ENCODE results near the gene TSHZ2.

The TSHZ2 gene

GRCh38 chr20:53161073-53161472, 188.9 kb downstream of the TSHZ2 start:
- H3K4me3 Mint-ChIP-seq, result no peak overlapping the region

DNA sequence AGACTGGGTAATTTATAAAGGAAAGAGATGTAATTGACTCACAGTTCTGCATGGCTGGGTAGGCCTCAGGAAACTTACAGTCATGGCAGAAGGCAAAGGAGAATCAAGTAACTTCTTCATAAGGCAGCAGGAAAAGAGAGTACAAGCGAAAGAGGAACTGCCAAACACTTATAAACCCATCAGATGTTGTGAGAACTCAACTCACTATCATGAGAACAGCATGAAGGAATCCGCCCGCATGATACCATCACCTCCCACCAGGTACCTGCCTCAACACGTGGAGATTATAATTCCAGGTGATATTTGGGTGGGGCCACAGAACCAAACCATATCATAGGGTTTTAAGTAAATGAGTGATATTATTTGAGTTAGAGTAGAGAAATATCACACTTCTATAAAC, 189.3 kb downstream of the TSHZ2 start:
- Mint-ChIP-seq H3K27ac (no peak overlapping the region), H3K9me3 (no peaks in the 10 kb centered on the region), H3K36me3 (ENCODE audit: low read depth) (no peaks in the 10 kb centered on the region), H3K4me1 (peaks cover 14% of the 10 kb centered on the region), H3K4me3 (no peak overlapping the region), H3K27me3 (peaks cover 1% of the 10 kb centered on the region)
- ATAC-seq (no peak), DNase-seq (no peak)

More at GRCh38 chr20:53161073-53161472, 188.9 kb downstream of the TSHZ2 start:
- ATAC-seq (no peak), DNase-seq (no peak)
- Mint-ChIP-seq H3K36me3 (ENCODE audit: low read depth) (no peaks in the 10 kb centered on the region), H3K27me3 (peaks cover 1% of the 10 kb centered on the region), H3K27ac (no peak overlapping the region), H3K4me1 (peaks cover 14% of the 10 kb centered on the region), H3K9me3 (no peaks in the 10 kb centered on the region)

GRCh38 chr20:53162251-53162835, 190.2 kb downstream of the TSHZ2 start:
- ATAC-seq (no peak), DNase-seq (no peak)
- H3K36me3 Mint-ChIP-seq (ENCODE audit: low read depth), result no peaks in the 10 kb centered on the region
- peaks cover 14% of the 10 kb centered on the region for H3K4me1 Mint-ChIP-seq
- H3K4me3 Mint-ChIP-seq, result no peak overlapping the region
- no peak overlapping the region for H3K27ac Mint-ChIP-seq
- peaks cover 1% of the 10 kb centered on the region for H3K27me3 Mint-ChIP-seq
- no peaks in the 10 kb centered on the region for H3K9me3 Mint-ChIP-seq

DNA sequence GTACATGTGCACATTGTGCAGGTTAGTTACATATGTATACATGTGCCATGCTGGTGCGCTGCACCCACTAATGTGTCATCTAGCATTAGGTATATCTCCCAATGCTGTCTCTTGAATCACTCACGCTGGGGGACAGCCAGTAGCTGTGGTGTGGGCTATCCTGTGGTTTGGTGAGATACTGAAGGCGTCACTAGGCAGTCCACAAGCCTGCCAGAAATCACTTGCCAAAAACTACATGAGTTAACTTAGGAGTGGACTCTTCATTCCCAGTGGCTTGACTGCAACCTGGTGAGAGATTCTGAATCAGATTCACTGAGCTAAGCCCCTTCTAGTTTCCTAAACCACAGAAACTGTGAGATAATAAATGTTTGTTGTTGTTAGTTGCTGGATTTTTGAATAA, 191.3 kb downstream of the TSHZ2 start:
- DNase-seq, result no peak

GRCh38 chr20:53164072-53164471, 191.9 kb downstream of the TSHZ2 start:
- Mint-ChIP-seq H3K4me1 (peaks cover 8% of the 10 kb centered on the region), H3K27me3 (peaks cover 1% of the 10 kb centered on the region), H3K27ac (no peak overlapping the region), H3K9me3 (no peaks in the 10 kb centered on the region), H3K36me3 (ENCODE audit: low read depth) (no peaks in the 10 kb centered on the region), H3K4me3 (no peak overlapping the region)
- ATAC-seq, result no peak
- no peak for DNase-seq

More for the DNA sequence above, 191.3 kb downstream of the TSHZ2 start:
- no peaks in the 10 kb centered on the region for H3K36me3 Mint-ChIP-seq (ENCODE audit: low read depth)
- H3K27ac Mint-ChIP-seq, result no peak overlapping the region
- no peaks in the 10 kb centered on the region for H3K9me3 Mint-ChIP-seq
- peaks cover 8% of the 10 kb centered on the region for H3K4me1 Mint-ChIP-seq
- peaks cover 1% of the 10 kb centered on the region for H3K27me3 Mint-ChIP-seq
- no peak overlapping the region for H3K4me3 Mint-ChIP-seq
- peak; percentile 61 for ATAC-seq

DNA sequence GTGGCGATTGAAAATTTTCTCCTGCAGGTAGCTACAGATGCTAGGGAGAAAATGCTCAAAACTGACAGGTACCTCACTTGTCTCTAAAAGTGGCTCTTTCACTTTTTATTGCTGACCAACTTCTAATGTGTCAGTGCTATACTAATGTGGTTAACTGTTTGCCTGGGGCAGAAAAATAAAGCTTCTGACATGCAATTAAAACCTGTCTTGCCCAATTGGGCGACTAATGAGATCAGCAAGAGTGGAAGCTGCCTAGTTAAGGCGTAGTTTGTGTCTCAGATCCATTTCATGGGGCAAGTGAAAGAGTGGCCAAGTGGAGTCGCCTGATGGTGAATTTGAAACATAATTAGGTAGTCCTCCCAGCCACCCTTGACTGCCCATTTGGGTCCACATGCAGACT, 193.3 kb downstream of the TSHZ2 start:
- Mint-ChIP-seq H3K36me3 (ENCODE audit: low read depth) (no peaks in the 10 kb centered on the region), H3K27ac (no peak overlapping the region), H3K27me3 (peaks cover 1% of the 10 kb centered on the region), H3K4me1 (peaks cover 8% of the 10 kb centered on the region), H3K9me3 (no peaks in the 10 kb centered on the region), H3K4me3 (no peak overlapping the region)
- ATAC-seq (no peak), DNase-seq (no peak)

DNA sequence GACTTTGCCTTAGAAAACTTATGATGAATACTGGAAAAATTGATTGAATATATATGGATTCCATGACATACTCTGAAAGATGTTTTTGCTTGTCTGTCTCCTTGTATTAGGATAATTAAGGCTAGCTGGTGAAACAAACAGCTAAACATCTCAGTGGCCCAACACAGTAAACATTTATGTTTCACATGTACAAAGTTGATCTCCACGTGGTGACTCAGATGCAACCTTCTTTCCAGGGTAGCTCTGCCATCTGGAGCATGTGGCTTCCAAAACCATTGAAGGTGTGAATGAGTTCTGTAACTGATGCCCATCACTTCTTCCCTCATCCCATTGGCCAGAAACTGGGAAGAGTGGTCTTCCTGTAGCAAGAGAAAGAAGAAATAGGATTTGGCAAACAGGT, 196.3 kb downstream of the TSHZ2 start:
- ATAC-seq (no peak), DNase-seq (no peak)
- Mint-ChIP-seq H3K4me3 (no peak overlapping the region), H3K27ac (no peak overlapping the region), H3K27me3 (no peaks in the 10 kb centered on the region), H3K4me1 (no peaks in the 10 kb centered on the region), H3K36me3 (ENCODE audit: low read depth) (no peaks in the 10 kb centered on the region), H3K9me3 (no peaks in the 10 kb centered on the region)

- no peaks in the 10 kb centered on the region for H3K36me3 Mint-ChIP-seq (ENCODE audit: low read depth)
- H3K27ac Mint-ChIP-seq, result no peak overlapping the region
- no peaks in the 10 kb centered on the region for H3K9me3 Mint-ChIP-seq
- ATAC-seq (no peak), DNase-seq (no peak)
- no peak overlapping the region for H3K4me3 Mint-ChIP-seq
- no peaks in the 10 kb centered on the region for H3K4me1 Mint-ChIP-seq
- no peaks in the 10 kb centered on the region for H3K27me3 Mint-ChIP-seq
These were observed 198.0 kb downstream of the TSHZ2 start for GRCh38 chr20:53170196-53170595.

- Mint-ChIP-seq H3K27ac (no peak overlapping the region), H3K4me3 (no peak overlapping the region)
These were observed 198.9 kb downstream of the TSHZ2 start for GRCh38 chr20:53171065-53171464.

DNA sequence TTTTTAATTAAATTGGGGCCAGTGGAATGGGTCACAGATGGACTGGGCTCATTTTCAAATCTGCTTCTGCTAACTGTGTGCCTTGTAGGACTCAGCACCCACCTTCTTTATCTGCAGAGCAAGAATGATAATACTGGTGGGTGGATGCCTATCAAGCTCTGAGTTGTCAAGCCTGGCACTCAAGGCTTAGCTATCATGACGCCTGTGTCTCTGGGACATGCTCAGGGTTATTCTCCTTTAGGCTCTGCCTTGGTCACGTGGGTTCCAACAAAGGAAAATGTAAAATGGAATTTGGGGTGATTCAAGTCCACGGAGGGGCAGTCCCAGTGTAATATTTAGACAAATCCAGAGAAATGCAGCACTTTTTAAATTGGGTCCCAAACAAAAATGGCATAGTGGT, 202.3 kb downstream of the TSHZ2 start:
- Mint-ChIP-seq H3K27ac (no peak overlapping the region), H3K27me3 (peaks cover 8% of the 10 kb centered on the region), H3K4me3 (no peak overlapping the region), H3K36me3 (ENCODE audit: low read depth) (no peaks in the 10 kb centered on the region), H3K4me1 (no peaks in the 10 kb centered on the region), H3K9me3 (no peaks in the 10 kb centered on the region)
- no peak for DNase-seq
- no peak for ATAC-seq

More at GRCh38 chr20:53171065-53171464, 198.9 kb downstream of the TSHZ2 start:
- H3K27me3 Mint-ChIP-seq, result peaks cover 1% of the 10 kb centered on the region
- no peaks in the 10 kb centered on the region for H3K36me3 Mint-ChIP-seq (ENCODE audit: low read depth)
- DNase-seq (no peak), ATAC-seq (no peak)
- H3K4me1 Mint-ChIP-seq, result no peaks in the 10 kb centered on the region
- H3K9me3 Mint-ChIP-seq, result no peaks in the 10 kb centered on the region

- no peak for DNase-seq
These were observed 203.1 kb downstream of the TSHZ2 start for GRCh38 chr20:53175135-53175780.

GRCh38 chr20:53176134-53176533, 204.0 kb downstream of the TSHZ2 start:
- Mint-ChIP-seq H3K27ac (no peak overlapping the region), H3K27me3 (peaks cover 8% of the 10 kb centered on the region), H3K4me3 (no peak overlapping the region), H3K4me1 (no peaks in the 10 kb centered on the region), H3K9me3 (no peaks in the 10 kb centered on the region), H3K36me3 (ENCODE audit: low read depth) (no peaks in the 10 kb centered on the region)
- ATAC-seq, result no peak
- no peak for DNase-seq

More at GRCh38 chr20:53175135-53175780, 203.1 kb downstream of the TSHZ2 start:
- ATAC-seq, result no peak
- H3K27me3 Mint-ChIP-seq, result peaks cover 8% of the 10 kb centered on the region
- H3K36me3 Mint-ChIP-seq (ENCODE audit: low read depth), result no peaks in the 10 kb centered on the region
- H3K9me3 Mint-ChIP-seq, result no peaks in the 10 kb centered on the region
- H3K4me1 Mint-ChIP-seq, result no peaks in the 10 kb centered on the region
- no peak overlapping the region for H3K4me3 Mint-ChIP-seq
- no peak overlapping the region for H3K27ac Mint-ChIP-seq

DNA sequence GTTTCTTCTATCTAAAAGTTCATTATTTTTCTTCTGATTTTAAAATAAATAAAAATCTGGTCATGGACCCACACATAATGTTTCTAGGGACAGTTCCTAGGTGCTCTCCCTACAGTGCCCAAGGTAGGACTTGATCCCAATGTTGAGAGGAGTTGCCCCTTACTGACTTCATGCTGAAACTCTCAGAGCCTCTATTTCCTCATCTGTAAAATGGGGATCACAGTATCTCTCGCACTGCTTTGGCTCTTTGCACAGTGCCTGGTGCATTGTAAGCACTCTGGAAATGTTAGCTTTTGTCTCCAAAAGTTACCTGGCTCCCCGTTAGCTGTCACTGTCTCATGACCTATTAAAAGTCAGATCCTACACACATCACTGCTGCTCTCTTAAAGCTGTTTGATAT, 205.5 kb downstream of the TSHZ2 start:
- DNase-seq (no peak), ATAC-seq (no peak)
- no peaks in the 10 kb centered on the region for H3K4me1 Mint-ChIP-seq
- H3K4me3 Mint-ChIP-seq, result no peak overlapping the region
- H3K27ac Mint-ChIP-seq, result no peak overlapping the region
- peaks cover 8% of the 10 kb centered on the region for H3K27me3 Mint-ChIP-seq
- H3K9me3 Mint-ChIP-seq, result no peaks in the 10 kb centered on the region
- no peaks in the 10 kb centered on the region for H3K36me3 Mint-ChIP-seq (ENCODE audit: low read depth)

DNA sequence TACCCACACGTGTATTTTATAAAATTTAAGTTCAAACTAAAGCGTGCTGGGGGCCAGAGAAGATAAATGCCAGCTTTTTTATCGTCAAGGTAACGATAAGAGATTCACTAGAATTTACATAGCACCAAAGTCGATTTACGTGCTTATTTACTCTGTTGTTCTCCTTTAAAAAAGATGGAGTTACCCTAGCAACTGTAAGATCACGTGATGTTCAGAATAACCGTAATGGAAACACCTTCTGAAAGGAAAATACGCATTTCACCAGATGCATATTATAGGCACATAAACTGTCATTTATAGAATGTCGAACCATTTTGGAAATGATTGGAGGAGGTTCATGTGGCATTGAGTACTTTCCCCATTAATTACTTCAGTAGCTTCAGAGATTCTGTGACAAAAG, 207.6 kb downstream of the TSHZ2 start:
- no peaks in the 10 kb centered on the region for H3K36me3 Mint-ChIP-seq (ENCODE audit: low read depth)
- no peak for ATAC-seq
- peaks cover 11% of the 10 kb centered on the region for H3K27me3 Mint-ChIP-seq
- H3K27ac Mint-ChIP-seq, result no peak overlapping the region
- H3K9me3 Mint-ChIP-seq, result no peaks in the 10 kb centered on the region
- no peak overlapping the region for H3K4me3 Mint-ChIP-seq
- DNase-seq, result no peak
- H3K4me1 Mint-ChIP-seq, result no peaks in the 10 kb centered on the region

- ATAC-seq (no peak), DNase-seq (no peak)
- Mint-ChIP-seq H3K36me3 (ENCODE audit: low read depth) (no peaks in the 10 kb centered on the region), H3K4me1 (no peaks in the 10 kb centered on the region), H3K27ac (no peak overlapping the region), H3K27me3 (peaks cover 14% of the 10 kb centered on the region), H3K9me3 (no peaks in the 10 kb centered on the region), H3K4me3 (no peak overlapping the region)
These were observed 208.8 kb downstream of the TSHZ2 start for GRCh38 chr20:53180928-53181362.

All from activated naive CD8-positive, alpha-beta T cell treated with anti-CD3 and anti-CD28 coated beads, Interleukin-2, amount 50 U/mL, for 24 hours (primary cell).